ENCODE data around the gene MRPL42. TPM values are rescaled to one million over a fixed set of nuclear protein-coding genes. Genes with fewer than 3 reads are reported as not detected.

Gene MRPL42
- total RNA-seq, 1 experiment from 2014 or later: 61.0 TPM

- no peak for DNase-seq
- Histone ChIP-seq H3K36me3 (ENCODE audit: low read depth) (no peaks in the 10 kb centered on the region), H3K27ac (no peak overlapping the region), H4K20me1 (ENCODE audit: insufficient read depth) (peaks cover 72% of the 10 kb centered on the region), H3K4me2 (no peak overlapping the region; the same call in 1 of the 2 replicates), H3K4me3 (no peak overlapping the region), H3K79me2 (ENCODE audit: low read depth) (peaks cover 83% of the 10 kb centered on the region), H3K9me2 (ENCODE audit: insufficient read depth) (no peaks in the 10 kb centered on the region), H3K4me1 (replicated peaks; ENCODE audit: insufficient read depth) (peaks cover 30% of the 10 kb centered on the region), H3K9me3 (ENCODE audit: insufficient read depth, low read depth) (no peaks in the 10 kb centered on the region), H3F3A (ENCODE audit: insufficient read depth, low read depth) (peaks cover 13% of the 10 kb centered on the region; the same call in 1 of the 2 replicates), H3K27me3 (ENCODE audit: insufficient read depth, low read depth) (no peaks in the 10 kb centered on the region), H2AFZ (no peak overlapping the region)
- intact Hi-C loops (cut with micrococcal nuclease; ENCODE audit: unreplicated experiment): no loop called here
- TSS peak; percentile 0 for BruUV-seq (replicated peaks)
- TF ChIP-seq EZH2 (IDR thresholded peaks at IDR 0.05; ENCODE audit: low read depth) (no peak), CTCF (conservative IDR thresholded peaks at IDR 0.05) (no peak)
- ChIA-PET CTCF (no interaction called here), POLR2A (ENCODE audit: unreplicated experiment) (interaction anchor here (0.6 kb wide), 1 partner anchor 13 kb away, joined by 4 read pairs; no protein-coding TSS in a partner anchor)
Observed at GRCh38 chr12:93438266-93439050, 28.9 kb upstream of the MRPL42 start.

GRCh38 chr12:93440043-93440835 is 27.1 kb upstream of the MRPL42 start:
- ChIA-PET POLR2A (ENCODE audit: unreplicated experiment) (interaction anchor here (0.6 kb wide), 1 partner anchor 609 kb away, joined by 3 read pairs; no protein-coding TSS in a partner anchor), CTCF (interaction anchor here (0.6 kb wide), 1 partner anchor 284 kb away, joined by 4 read pairs; no protein-coding TSS in a partner anchor)
- H3K9me2 ChIP-seq (ENCODE audit: insufficient read depth): no peaks in the 10 kb centered on the region
- TF ChIP-seq EZH2 (IDR thresholded peaks at IDR 0.05; ENCODE audit: low read depth) (no peak), CTCF (conservative IDR thresholded peaks at IDR 0.05) (no peak)
- intact Hi-C loops (cut with micrococcal nuclease; ENCODE audit: unreplicated experiment): no loop called here
- H3K36me3 ChIP-seq (ENCODE audit: low read depth): no peaks in the 10 kb centered on the region
- H3K27ac ChIP-seq: peak overlapping the region; percentile 83
- peak overlapping the region; percentile 90 for H3K4me2 ChIP-seq
- peaks cover 13% of the 10 kb centered on the region; the same call in 1 of the 2 replicates for H3F3A ChIP-seq (ENCODE audit: insufficient read depth, low read depth)
- H3K4me3 ChIP-seq: peak overlapping the region; percentile 73
- H2AFZ ChIP-seq: 0 out of 2 replicates have a peak overlapping the region, but pooled peaks have one; percentile 98
- peaks cover 55% of the 10 kb centered on the region for H4K20me1 ChIP-seq (ENCODE audit: insufficient read depth)
- H3K9me3 ChIP-seq (ENCODE audit: insufficient read depth, low read depth): no peaks in the 10 kb centered on the region
- peak in 1 of 2 experiments; percentile 49 for DNase-seq
- H3K4me1 ChIP-seq (replicated peaks; ENCODE audit: insufficient read depth): peaks cover 31% of the 10 kb centered on the region
- peaks cover 65% of the 10 kb centered on the region for H3K79me2 ChIP-seq (ENCODE audit: low read depth)
- H3K27me3 ChIP-seq (ENCODE audit: insufficient read depth, low read depth): no peaks in the 10 kb centered on the region
- BruUV-seq (replicated peaks): TSS peak; percentile 48

GRCh38 chr12:93441081-93441616 is 26.2 kb upstream of the MRPL42 start:
- Histone ChIP-seq H3K27ac (peak overlapping the region; percentile 83), H3K27me3 (ENCODE audit: insufficient read depth, low read depth) (no peaks in the 10 kb centered on the region), H3K36me3 (ENCODE audit: low read depth) (no peaks in the 10 kb centered on the region), H3K79me2 (ENCODE audit: low read depth) (peaks cover 56% of the 10 kb centered on the region), H3K9me2 (ENCODE audit: insufficient read depth) (no peaks in the 10 kb centered on the region), H3F3A (ENCODE audit: insufficient read depth, low read depth) (peaks cover 13% of the 10 kb centered on the region; the same call in 1 of the 2 replicates), H3K4me3 (peak overlapping the region; percentile 73), H2AFZ (peak overlapping the region; percentile 98), H3K9me3 (ENCODE audit: insufficient read depth, low read depth) (no peaks in the 10 kb centered on the region), H3K4me2 (peak overlapping the region; percentile 90), H4K20me1 (ENCODE audit: insufficient read depth) (peaks cover 48% of the 10 kb centered on the region), H3K4me1 (replicated peaks; ENCODE audit: insufficient read depth) (peaks cover 31% of the 10 kb centered on the region)
- BruUV-seq (replicated peaks): no TSS peak
- intact Hi-C loops (cut with micrococcal nuclease; ENCODE audit: unreplicated experiment): no loop called here
- TF ChIP-seq EZH2 (IDR thresholded peaks at IDR 0.05; ENCODE audit: low read depth): no peak
- no peak for TF ChIP-seq CTCF (conservative IDR thresholded peaks at IDR 0.05)
- POLR2A ChIA-PET (ENCODE audit: unreplicated experiment): interaction anchor here (0.6 kb wide), 1 partner anchor 610 kb away, joined by 3 read pairs; no protein-coding TSS in a partner anchor
- peak in 1 of 2 experiments; percentile 37 for DNase-seq
- CTCF ChIA-PET: no interaction called here

Measured in PC-9 (cell line).